ENCODE data around the gene ANO4.

DNA sequence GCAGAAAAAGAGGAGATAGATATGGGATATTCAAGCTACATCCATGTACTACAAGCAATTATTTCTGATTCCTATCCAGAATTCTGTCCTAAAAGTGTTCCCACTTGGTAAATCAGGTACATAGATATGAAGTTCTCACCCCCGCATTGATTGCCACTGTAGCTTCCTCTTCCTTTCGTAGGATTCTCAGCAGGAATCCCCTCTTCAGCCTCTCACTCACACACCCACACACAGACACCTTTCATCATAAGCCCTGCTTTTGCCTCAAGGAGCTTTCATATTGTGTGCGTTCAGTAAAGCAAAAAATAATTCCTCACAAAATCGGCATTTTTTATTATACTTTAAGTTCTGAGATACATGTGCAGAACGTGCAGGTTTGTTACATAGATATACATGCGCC is 69.8 kb downstream of the ANO4 start:
- no peak for TF ChIP-seq YY1 (IDR thresholded peaks at IDR 0.05; ENCODE audit: insufficient read depth, insufficient read length)
- no peak for TF ChIP-seq SUZ12 (IDR thresholded peaks at IDR 0.05; ENCODE audit: extremely low read depth, insufficient read depth, insufficient read length)
- no peak for TF ChIP-seq ZNF274 (IDR thresholded peaks at IDR 0.05; ENCODE audit: low read depth, low read length)

Data from NT2/D1 (cell line).